Measurements from ENCODE around the gene SPACA7. TPM values are rescaled to one million over a fixed set of nuclear protein-coding genes. Genes with fewer than 3 reads are reported as not detected.

SPACA7 gene
- total RNA-seq, 1 experiment from 2014 or later: not detected

DNA sequence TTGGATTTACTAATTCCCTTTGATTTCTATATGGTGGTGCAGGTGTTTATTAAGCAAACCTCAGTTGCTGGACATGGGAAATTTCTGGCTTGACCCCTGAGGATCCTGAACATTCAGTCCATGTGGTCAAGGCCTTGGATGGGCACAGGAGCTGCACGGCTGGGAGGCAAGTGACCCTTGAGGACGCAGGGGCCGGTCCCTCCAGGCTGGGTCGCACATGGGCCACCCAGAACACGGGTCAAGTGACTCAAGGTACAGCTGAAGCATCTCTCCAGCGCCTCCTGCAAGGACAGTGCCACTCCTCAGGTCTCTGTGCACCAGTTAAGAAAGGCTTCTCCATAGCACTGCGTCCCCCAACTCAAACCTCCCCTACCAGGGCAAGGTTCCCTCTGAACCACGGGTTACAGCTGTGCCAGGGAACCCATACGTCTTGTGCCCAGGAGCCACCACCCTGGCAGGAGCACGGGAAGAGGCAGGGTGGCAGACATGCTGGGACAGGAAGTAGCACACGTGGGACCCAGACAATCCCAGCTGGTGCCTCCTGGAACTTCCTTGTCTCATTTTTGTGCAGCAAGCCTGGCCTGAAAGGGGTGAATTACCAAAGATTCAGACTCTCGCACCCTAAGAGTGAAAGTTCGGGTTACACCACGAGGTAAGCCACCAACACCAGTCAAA, 93.1 kb downstream of the SPACA7 start:
- H3K4me1 ChIP-seq (ENCODE audit: insufficient read depth, low read length): no peaks in the 10 kb centered on the region
- no peak overlapping the region for H4K91ac ChIP-seq (ENCODE audit: insufficient read length, low read depth, low read length)
- no CpG with 5 or more reads among the region's 14 CpGs for WGBS (ENCODE audit: extremely low coverage, insufficient read length, low lambda C conversion rate)
- H2BK12ac ChIP-seq (ENCODE audit: insufficient read length, low read depth, low read length): no peak overlapping the region
- 0 out of 7 replicates have a peak, but pooled peaks cover 0 to 3% (median 0%) of the 10 kb centered on the region in 3 experiments for H3K36me3 Mint-ChIP-seq (ENCODE audit: insufficient read depth in 1 of 3, low read depth in 3 of 3)
- H3K9me3 ChIP-seq (ENCODE audit: control insufficient read depth, low read depth, low read length): no peaks in the 10 kb centered on the region
- H3K4me2 ChIP-seq (ENCODE audit: insufficient read depth, insufficient read length, low read length): no peak overlapping the region
- no peaks in the 10 kb centered on the region for H3K23me2 ChIP-seq (ENCODE audit: insufficient read length, low read depth, low read length, poor library complexity, severe bottlenecking)
- no peak overlapping the region for H3K27ac Mint-ChIP-seq
- H3K56ac ChIP-seq (ENCODE audit: insufficient read length, low read depth, low read length): no peak overlapping the region
- H3K27ac ChIP-seq (ENCODE audit: insufficient read length, low read depth, low read length): no peak overlapping the region
- no peak overlapping the region for H3K9ac ChIP-seq (ENCODE audit: extremely low read depth, insufficient read length, low read length)
- H3K27me3 ChIP-seq (ENCODE audit: insufficient read depth, low read length): no peaks in the 10 kb centered on the region
- H2BK120ac ChIP-seq (ENCODE audit: low read depth, low read length, poor library complexity, severe bottlenecking): no peak overlapping the region
- no peaks in the 10 kb centered on the region for H3K4me1 Mint-ChIP-seq
- no peak overlapping the region for H2BK15ac ChIP-seq (ENCODE audit: low read depth, low read length)
- H3K79me2 ChIP-seq (ENCODE audit: insufficient read depth, low read length): no peaks in the 10 kb centered on the region
- H3K27me3 Mint-ChIP-seq (ENCODE audit: low read depth): peaks cover 6% of the 10 kb centered on the region; the same call in 1 of the 2 replicates
- H2BK5ac ChIP-seq (ENCODE audit: insufficient read length, low read length): no peak overlapping the region
- no peak overlapping the region for H3K18ac ChIP-seq (ENCODE audit: insufficient read length, low read depth, low read length)
- no peak overlapping the region for H3K23ac ChIP-seq (ENCODE audit: insufficient read length, low read depth, low read length)
- no peak overlapping the region for H3K4me3 Mint-ChIP-seq
- no peaks in the 10 kb centered on the region; a peak in 2 of 5 replicates for H3K9me3 Mint-ChIP-seq
- no peak overlapping the region for H3K14ac ChIP-seq (ENCODE audit: insufficient read depth, low read length)
- H2BK20ac ChIP-seq (ENCODE audit: low read depth, low read length, poor library complexity, severe bottlenecking): no peak overlapping the region
- no peak overlapping the region for H2AK5ac ChIP-seq (ENCODE audit: insufficient read length, low read length)
- DNase-seq: no peak
- no peaks in the 10 kb centered on the region for H3K79me1 ChIP-seq (ENCODE audit: insufficient read depth, low read depth, low read length, poor library complexity, severe bottlenecking)
- no peaks in the 10 kb centered on the region for H4K20me1 ChIP-seq (ENCODE audit: control insufficient read depth, insufficient read depth, insufficient read length)
- no peak overlapping the region for H3T11ph ChIP-seq (ENCODE audit: low read length)
- H2AFZ ChIP-seq (ENCODE audit: low read length): no peak overlapping the region
- no peak overlapping the region for H3K4ac ChIP-seq (ENCODE audit: low read depth, low read length)
- TF ChIP-seq, protein P1, sequence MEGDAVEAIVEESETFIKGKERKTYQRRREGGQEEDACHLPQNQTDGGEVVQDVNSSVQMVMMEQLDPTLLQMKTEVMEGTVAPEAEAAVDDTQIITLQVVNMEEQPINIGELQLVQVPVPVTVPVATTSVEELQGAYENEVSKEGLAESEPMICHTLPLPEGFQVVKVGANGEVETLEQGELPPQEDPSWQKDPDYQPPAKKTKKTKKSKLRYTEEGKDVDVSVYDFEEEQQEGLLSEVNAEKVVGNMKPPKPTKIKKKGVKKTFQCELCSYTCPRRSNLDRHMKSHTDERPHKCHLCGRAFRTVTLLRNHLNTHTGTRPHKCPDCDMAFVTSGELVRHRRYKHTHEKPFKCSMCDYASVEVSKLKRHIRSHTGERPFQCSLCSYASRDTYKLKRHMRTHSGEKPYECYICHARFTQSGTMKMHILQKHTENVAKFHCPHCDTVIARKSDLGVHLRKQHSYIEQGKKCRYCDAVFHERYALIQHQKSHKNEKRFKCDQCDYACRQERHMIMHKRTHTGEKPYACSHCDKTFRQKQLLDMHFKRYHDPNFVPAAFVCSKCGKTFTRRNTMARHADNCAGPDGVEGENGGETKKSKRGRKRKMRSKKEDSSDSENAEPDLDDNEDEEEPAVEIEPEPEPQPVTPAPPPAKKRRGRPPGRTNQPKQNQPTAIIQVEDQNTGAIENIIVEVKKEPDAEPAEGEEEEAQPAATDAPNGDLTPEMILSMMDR (conservative IDR thresholded peaks at IDR 0.05): no peak
- H4K5ac ChIP-seq (ENCODE audit: insufficient read length, low read depth, low read length): no peak overlapping the region
- H4K8ac ChIP-seq (replicated peaks; ENCODE audit: insufficient read length, low read depth, low read length): no peak overlapping the region
